Kidney epithelial cell (primary cell): Measurements from ENCODE around the gene PRCD. TPM values are rescaled to one million over a fixed set of nuclear protein-coding genes. Genes with fewer than 3 reads are reported as not detected.

Experiments
- DNase-seq: peaks from one replicate; pipeline ENCODE4 v3.0.0-alpha.2; 2010; ENCODE audit warnings: low read depth
- H3K27me3 ChIP-seq: 2 replicates; pipeline ENCODE4 v1.6.0; 2011; ENCODE audit warnings: low read length; ENCODE audit not compliant: control insufficient read depth, insufficient read depth
- H3K36me3 ChIP-seq: 2 replicates; pipeline ENCODE4 v1.5.1; 2011; ENCODE audit warnings: low read length; ENCODE audit not compliant: control insufficient read depth, insufficient read depth
- H3K4me3 ChIP-seq: 2 replicates; pipeline ENCODE4 v1.5.1; 2011; ENCODE audit warnings: low read depth, mild to moderate bottlenecking, control low read depth, low read length
- total RNA-seq: library from RNA; depleted of rRNA; stranded (reverse); fragments of >200 nt; gene quantifications from 2 replicates; pipeline ENCODE4 v1.2.3, GENCODE V29; 2015
- TF ChIP-seq, protein P1 (sequence below): IDR thresholded peaks from 2 replicates; pipeline ENCODE4 v1.5.1; 2011; ENCODE audit warnings: mild to moderate bottlenecking, moderate library complexity, low read length, control low read depth, inconsistent platforms; ENCODE audit not compliant: insufficient read depth, poor library complexity, severe bottlenecking

PRCD gene
- total RNA-seq, 1 donor from 2014 or later, result not detected

DNA sequence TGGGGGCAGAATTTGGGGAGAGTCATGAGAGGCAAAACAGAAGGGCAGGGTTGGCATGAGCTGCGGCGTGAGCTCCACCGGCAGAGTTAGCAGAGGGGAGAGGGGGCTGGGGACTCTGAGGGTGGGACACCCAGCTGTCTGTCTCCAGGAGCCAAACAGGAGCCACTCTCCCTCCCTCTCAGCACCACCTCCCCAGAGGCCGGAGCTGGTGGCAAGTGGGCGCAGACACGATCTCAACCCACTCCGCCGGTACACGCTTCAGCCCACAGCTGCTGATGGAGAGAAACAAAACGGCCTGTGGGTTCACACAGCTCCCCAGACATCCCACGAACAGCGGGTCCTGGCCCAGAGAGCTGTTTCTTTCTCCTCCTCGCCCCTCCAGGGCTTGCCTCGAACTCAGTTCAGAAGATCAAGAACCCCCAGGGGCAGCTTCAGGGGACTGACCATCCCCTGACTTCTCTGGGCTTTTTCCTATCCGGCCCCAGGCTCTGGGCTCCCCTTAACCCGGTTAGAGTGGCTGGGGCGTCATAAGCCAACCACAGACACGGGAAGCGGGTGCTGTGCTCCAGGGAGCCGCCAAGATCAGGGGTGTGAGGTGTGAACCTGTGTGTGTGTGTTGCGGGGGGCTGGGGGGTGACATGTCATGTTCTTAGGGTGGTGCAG, 46.2 kb upstream of the PRCD start:
- DNase-seq, result no peak
- no peaks in the 10 kb centered on the region for H3K27me3 ChIP-seq
- TF ChIP-seq, protein P1, sequence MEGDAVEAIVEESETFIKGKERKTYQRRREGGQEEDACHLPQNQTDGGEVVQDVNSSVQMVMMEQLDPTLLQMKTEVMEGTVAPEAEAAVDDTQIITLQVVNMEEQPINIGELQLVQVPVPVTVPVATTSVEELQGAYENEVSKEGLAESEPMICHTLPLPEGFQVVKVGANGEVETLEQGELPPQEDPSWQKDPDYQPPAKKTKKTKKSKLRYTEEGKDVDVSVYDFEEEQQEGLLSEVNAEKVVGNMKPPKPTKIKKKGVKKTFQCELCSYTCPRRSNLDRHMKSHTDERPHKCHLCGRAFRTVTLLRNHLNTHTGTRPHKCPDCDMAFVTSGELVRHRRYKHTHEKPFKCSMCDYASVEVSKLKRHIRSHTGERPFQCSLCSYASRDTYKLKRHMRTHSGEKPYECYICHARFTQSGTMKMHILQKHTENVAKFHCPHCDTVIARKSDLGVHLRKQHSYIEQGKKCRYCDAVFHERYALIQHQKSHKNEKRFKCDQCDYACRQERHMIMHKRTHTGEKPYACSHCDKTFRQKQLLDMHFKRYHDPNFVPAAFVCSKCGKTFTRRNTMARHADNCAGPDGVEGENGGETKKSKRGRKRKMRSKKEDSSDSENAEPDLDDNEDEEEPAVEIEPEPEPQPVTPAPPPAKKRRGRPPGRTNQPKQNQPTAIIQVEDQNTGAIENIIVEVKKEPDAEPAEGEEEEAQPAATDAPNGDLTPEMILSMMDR, result no peak
- H3K4me3 ChIP-seq, result no peak overlapping the region
- H3K36me3 ChIP-seq, result peaks cover 1% of the 10 kb centered on the region

DNA sequence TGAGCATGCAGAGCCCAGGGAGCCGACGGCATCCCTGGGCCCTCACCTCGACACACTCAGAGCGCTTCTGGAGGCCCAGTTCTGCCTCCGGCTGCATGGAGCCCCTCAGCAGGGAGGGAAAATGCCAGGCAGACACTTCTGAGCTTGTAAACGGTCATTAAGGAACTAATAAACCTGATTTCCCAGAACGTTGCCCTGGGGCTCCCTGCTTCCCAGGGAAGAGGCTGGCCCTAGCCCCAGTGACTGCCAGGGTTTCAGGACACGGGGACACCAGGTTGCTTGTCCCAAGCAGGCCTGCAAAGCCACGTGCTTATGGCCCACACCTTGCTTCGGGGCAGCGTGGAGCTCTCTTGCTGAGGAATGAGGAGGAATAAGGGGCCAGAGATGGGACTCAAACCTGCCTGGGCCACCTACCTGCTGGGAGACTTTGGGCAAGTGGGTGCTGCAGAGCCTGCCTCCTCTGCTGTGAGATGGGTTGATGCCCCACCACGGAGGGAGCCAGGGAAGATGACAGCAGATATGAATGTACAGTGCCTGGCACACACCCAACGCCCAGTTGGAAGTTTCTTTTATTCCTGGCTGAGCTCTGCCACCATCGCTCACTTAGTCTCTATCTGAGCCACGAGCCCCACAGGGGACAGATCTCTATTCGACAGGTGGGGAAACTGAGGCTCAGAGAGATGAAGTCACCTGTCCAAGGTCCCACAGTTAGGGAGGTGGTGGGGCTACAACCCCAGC, 44.0 kb upstream of the PRCD start:
- TF ChIP-seq, protein P1, result no peak
- Histone ChIP-seq H3K4me3 (no peak overlapping the region), H3K36me3 (peaks cover 1% of the 10 kb centered on the region), H3K27me3 (no peaks in the 10 kb centered on the region)
- DNase-seq, result no peak

- H3K36me3 ChIP-seq, result peaks cover 1% of the 10 kb centered on the region
- TF ChIP-seq, protein P1, result no peak
- no peak overlapping the region for H3K4me3 ChIP-seq
- no peak for DNase-seq
- H3K27me3 ChIP-seq, result no peaks in the 10 kb centered on the region
These were observed 43.4 kb upstream of the PRCD start for GRCh38 chr17:76496464-76496863.

GRCh38 chr17:76497699-76497978, 42.2 kb upstream of the PRCD start:
- TF ChIP-seq, protein P1, result no peak

GRCh38 chr17:76497979-76498875, 41.6 kb upstream of the PRCD start:
- peaks cover 1% of the 10 kb centered on the region for H3K36me3 ChIP-seq
- peak; percentile 77 for DNase-seq
- TF ChIP-seq, protein P1, result no peak
- H3K27me3 ChIP-seq, result no peaks in the 10 kb centered on the region
- H3K4me3 ChIP-seq, result no peak overlapping the region

More at GRCh38 chr17:76497699-76497978, 42.2 kb upstream of the PRCD start:
- H3K27me3 ChIP-seq, result no peaks in the 10 kb centered on the region
- no peak overlapping the region for H3K4me3 ChIP-seq
- no peak for DNase-seq
- peaks cover 1% of the 10 kb centered on the region for H3K36me3 ChIP-seq
